Esophagus muscularis mucosa (tissue), 3 donors: ENCODE measurements around the gene NECTIN1.

ENCODE experiments used
- CTCF ChIP-seq, 3 experiments: fragments of 200-600 bp in 2 of 3; fragments of 450-650 bp in 1 of 3; sonication (generic) in 2 of 3; IDR thresholded peaks; one replicate each; pipeline ENCODE4 v1.5.1; 2017 to 2019; ENCODE audit warnings: antibody characterized with exemption in 3 of 3, mild to moderate bottlenecking in 2 of 3, moderate library complexity in 1 of 3
- POLR2A ChIP-seq: fragments of 450-650 bp; IDR thresholded peaks from one replicate; pipeline ENCODE4 v1.6.1; 2017; ENCODE audit warnings: antibody characterized with exemption, moderate library complexity, mild to moderate bottlenecking, low read depth
- POLR2AphosphoS5 ChIP-seq, 2 donors: sonication (generic); formaldehyde crosslinking; IDR thresholded peaks; one replicate each; pipeline ENCODE4 v1.6.1; 2017; ENCODE audit warnings: antibody characterized with exemption in 2 of 2

DNA sequence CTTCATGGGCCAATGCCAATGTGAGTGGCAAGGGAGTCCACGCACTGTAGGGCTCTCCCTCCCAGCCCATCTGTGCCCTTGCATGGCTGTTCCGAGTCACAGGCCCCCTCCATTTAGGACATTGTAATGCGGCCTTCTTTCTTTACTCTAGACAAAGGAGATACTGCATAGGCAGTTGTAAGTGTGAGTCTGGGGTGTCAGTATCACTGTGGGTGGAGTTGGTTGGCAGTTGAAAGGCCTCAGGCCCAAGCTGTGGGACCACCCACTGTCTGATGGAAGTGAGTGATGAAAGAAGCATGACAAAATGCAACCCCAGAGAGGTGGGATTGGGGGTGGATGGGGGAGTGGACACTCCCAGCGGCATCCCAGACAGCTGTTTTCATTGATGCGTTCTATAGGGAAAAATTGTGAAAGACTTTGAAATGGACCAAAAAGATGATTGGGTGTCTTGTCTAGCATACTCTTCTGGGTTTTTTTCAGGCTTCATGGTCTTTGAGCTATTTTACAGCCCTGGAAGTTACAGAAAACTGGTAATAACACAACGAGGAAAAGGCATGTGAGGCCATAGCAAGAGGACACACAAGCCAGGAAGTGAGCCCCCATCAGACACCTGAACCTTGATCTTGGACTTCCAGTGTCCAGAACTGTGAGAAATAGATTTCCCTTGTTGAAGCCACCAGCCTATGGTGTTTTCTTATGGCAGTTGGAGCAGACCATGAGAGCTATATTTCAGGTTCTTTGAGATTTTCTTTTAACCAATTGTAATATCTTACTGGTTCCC lies 114.6 kb downstream of the NECTIN1 start:
- TF ChIP-seq POLR2A (no peak), POLR2AphosphoS5 (IDR thresholded peaks at IDR 0.05) (no peak), CTCF (IDR thresholded peaks at IDR 0.05) (no peak)
